GM10847 (cell line): ENCODE measurements around the gene PATJ.

Experiments used
- POLR2A ChIP-seq: IDR thresholded peaks from 2 replicates; pipeline ENCODE4 v1.6.1; 2011; ENCODE audit not compliant: insufficient read length; ENCODE audit errors: extremely low read depth

Gene PATJ

DNA sequence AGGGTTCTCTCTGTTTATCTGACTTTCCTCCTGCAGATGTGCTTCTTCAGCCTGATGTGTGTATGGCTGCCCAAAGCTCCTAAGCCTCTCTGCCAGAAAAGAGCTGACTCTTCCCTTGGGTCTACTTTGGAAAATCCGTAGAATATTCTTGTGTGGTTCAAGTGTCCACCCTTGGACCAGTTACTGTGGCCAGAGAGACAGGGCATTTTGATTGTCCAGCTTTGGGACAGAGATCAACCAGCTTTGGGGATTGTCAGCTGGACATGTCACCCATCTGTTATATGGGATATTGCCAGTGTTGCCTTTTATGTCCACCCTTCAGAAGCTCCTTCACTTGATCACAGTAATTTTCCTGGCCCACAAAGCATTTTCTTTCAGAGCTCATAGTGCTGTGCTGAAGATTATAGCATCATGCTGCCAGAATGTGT is 326.1 kb downstream of the PATJ start:
- no peak for TF ChIP-seq POLR2A

GRCh38 chr1:62068978-62069377 is 326.7 kb downstream of the PATJ start:
- TF ChIP-seq POLR2A: no peak

DNA sequence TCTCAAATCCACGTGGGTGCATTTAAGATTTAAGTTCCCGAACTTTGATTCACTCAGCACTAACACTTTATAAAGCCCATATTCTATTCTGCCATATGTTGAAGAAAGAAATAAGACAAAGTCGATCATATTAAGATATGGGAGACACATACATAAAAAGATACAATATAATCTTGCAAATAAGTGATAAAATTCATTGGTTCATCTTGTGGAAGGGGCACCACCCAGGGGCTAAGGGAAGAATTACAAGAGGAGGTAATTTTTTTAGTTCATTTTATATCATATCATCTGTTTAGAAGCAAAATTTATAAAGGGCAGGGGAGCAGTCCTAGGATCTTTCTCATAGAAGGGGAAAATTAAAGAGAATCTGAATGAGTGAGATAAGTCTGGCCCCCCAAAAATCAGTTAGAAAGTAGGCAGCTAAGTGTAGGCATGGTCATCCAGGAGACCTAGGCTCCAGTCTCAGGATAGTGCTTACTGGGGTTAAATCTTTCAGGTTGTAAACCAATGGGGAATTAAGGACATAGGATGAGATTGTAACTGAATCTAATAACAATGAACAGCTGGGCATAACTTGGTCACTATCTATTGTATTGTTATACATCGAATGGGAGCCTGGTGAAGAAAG is 328.2 kb downstream of the PATJ start:
- TF ChIP-seq POLR2A: no peak

DNA sequence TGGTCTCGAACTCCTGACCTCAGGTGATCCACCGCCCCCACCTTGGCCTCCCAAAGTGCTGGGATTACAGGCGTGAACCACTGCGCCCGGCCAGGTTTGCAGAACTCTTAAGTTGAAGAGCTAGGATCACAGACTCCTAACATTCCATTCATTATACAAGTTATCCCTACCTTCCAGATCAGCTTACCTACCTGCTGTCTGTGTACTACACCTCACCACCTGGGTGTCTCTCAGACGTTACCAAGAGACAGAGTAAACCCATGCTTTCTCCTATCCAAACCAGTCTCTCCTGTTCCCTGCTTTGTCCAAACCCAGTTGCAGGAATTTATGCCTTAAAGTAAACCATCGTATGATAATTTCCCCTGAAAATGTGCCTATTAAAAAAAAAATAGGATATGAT is 329.4 kb downstream of the PATJ start:
- TF ChIP-seq POLR2A: no peak

DNA sequence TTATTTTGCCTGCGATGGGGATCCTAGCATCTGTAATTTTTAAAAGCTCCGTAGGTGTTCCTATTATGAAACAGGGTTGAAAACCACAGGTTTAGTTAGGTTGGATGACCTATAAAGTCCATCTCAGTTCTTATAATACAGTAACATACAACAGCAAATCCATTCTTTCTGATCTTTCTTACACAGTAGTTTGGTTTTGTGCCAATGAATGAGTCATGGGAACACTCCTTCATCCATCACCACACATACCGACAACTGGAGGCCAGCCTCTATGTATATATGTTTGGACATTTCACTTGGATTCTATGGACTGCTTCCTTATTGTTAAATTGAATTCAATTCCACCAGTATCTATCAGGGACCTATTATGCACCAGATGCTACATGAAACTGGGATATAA is 334.0 kb downstream of the PATJ start:
- no peak for TF ChIP-seq POLR2A

GRCh38 chr1:62077821-62078220 is 335.5 kb downstream of the PATJ start:
- no peak for TF ChIP-seq POLR2A

DNA sequence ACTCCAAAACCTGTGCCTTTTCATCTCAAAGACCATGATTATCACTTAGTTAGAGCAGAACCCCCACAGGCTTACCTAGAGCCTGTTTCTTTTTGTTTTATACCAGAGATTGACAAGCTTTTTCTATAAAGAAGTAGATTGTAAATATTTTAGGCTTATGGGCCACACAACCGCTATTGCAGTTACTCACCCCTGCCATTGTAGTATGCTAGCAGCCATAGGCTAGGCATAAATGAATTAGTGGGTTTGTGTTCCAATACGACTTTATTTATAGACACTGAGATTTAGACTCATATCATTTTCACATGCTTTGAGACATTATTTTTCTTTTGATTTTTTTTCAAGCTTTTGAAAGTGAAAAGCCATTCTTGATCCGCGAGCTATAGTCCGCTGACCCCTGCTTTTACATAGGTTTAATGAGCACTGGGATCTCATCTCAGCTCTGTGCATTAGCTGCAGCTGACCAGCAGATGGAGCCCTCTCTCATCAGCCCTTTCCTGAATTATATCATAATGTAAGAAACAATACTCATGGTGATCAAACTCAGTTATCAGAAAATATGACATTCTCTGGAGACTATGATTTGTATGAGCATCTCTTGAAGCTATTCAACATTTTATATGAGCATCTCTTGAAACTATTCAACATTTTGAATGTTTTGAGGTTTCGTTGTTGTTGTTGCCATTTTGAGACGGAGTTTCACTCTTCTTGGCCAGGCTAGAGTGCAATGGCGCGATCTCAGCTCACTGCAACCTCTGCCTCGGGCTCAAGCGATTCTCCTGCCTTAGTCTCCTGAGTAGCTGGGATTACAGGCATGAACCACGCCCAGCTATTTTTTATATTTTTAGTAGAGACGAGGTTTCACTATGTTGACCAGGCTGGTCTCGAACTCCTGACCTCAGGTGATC is 340.4 kb downstream of the PATJ start:
- TF ChIP-seq POLR2A: no peak

GRCh38 chr1:62084310-62084890 is 342.1 kb downstream of the PATJ start:
- no peak for TF ChIP-seq POLR2A

GRCh38 chr1:62088439-62088838 is 346.2 kb downstream of the PATJ start:
- TF ChIP-seq POLR2A: no peak

DNA sequence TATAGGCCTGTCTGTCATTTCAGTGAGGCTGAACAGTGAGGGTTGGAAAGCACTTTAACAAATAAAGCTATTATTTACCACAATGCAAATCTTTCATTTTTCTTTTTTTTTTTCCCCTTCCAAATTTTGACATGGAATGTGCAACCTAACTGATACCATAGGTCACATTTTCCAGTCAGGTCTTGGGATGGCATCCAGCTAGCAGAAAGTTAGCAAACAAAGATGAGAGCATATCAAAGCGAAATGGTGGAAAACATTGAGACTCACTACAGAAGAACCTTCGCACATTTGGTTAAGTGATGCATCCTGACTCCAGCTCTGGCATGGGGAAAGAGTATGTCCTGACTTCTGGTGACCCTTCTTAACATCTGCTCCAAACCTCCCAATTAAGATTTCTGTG is 347.3 kb downstream of the PATJ start:
- no peak for TF ChIP-seq POLR2A

GRCh38 chr1:62090016-62090415 is 347.7 kb downstream of the PATJ start:
- TF ChIP-seq POLR2A: no peak

- TF ChIP-seq POLR2A: no peak
Observed at GRCh38 chr1:62092110-62092509, 349.8 kb downstream of the PATJ start.

DNA sequence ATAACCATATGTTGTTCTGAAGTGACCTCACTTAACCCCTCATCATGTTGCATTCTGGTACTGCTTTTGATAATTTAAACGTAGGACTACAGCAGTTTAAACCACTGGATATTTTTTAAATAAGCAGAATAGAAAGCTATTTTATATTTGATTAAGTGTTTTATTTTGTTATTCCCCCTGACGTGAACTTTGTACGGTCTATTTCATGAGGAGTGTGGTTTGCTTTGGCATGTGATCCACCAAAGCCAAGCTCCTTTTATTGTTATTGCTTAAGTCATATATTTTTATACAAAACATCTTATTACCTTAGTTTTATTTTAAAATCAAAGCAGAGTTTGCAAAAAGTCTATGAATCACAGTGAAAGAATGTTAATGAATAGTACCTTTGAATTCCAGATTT is 351.0 kb downstream of the PATJ start:
- TF ChIP-seq POLR2A: no peak

- no peak for TF ChIP-seq POLR2A
Observed at GRCh38 chr1:62097464-62097863, 355.2 kb downstream of the PATJ start.

DNA sequence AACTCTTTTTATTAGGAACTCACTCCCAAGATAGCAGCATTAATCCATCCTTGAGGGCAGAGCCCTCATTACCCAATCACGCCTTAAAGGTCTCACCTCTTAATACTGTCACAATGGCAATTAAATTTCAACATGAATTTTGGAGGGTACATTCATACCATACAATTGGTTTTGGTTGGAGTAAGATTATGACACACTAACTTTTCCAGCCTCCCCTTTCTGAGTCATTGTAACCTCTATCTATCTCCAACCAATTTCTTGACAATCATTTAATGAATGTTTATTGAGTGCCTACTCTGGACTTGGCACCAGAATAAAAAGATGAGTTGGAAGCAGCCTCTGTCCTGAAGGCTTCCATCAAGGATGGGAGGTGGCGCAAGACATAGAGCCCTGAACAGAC is 358.2 kb downstream of the PATJ start:
- TF ChIP-seq POLR2A: no peak

DNA sequence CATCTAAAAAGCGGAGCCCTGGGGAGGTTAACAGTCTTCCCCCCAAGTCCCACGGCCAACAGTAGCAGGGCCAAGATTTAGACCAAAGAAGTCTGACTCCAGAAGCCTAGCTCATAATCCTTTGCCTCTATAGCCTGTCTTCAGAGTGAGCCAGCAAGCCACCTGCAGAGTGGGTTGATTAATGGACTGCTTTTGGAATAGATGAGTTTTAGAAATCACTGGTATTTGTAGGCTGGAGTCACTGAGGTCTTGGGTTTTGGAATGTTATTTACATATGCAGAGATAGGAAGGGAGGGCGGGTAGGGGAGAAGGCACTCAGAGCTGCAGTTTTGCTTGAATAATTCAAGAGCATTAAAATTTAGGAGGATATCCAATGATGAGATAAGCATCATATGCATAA is 361.6 kb downstream of the PATJ start:
- TF ChIP-seq POLR2A: no peak
